Measurements from ENCODE around the gene COL13A1. TPM values are rescaled to one million over a fixed set of nuclear protein-coding genes. Genes with fewer than 3 reads are reported as not detected.

The COL13A1 gene
- total and polyA plus RNA-seq, 4 donors = 0.17 to 0.47 (median 0.18) TPM

DNA sequence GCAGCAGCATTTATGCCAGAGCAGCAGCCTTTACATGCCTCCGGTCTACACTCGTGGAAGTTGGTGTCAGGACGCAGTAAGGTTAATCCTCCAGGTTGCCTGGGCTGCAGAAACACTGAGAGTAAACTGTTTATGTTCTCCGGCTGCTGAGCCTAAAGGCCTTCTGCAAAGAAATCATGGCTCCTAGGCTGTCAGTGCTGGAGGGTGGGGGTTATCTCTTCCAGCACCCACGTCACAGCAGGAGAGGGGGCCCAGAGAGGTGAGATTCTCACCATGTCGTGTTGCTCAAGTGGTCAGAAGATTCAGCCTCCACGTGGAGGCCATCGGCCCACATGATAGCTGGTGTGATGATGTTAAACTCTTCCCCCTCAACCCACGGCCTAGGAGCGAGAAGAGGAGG lies 41.2 kb downstream of the COL13A1 start:
- no peak for DNase-seq (ENCODE audit: low spot score)
- Histone ChIP-seq H3K9me3 (ENCODE audit: control insufficient read depth in 4 of 4, low read length in 3 of 4) (no peaks in the 10 kb centered on the region), H3K9ac (ENCODE audit: low read depth in 1 of 2, low read length in 2 of 2) (no peak overlapping the region), H3K27ac (ENCODE audit: low read depth in 1 of 2, low read length in 2 of 2) (no peak overlapping the region), H3K27me3 (ENCODE audit: control insufficient read depth in 4 of 4, insufficient read depth in 4 of 4, low read length in 3 of 4) (peaks cover 0 to 3% (median 0%) of the 10 kb centered on the region in 4 donors), H3K36me3 (ENCODE audit: control insufficient read depth in 4 of 4, insufficient read depth in 3 of 4, low read depth in 1 of 4, low read length in 3 of 4) (no peaks in the 10 kb centered on the region), H3K4me1 (ENCODE audit: control insufficient read depth in 4 of 4, insufficient read depth in 4 of 4, low read length in 3 of 4) (peaks cover 0 to 1% (median 0%) of the 10 kb centered on the region in 4 donors), H3K4me3 (ENCODE audit: low read depth in 1 of 3, low read length in 3 of 3) (no peak overlapping the region)
- TF ChIP-seq, protein P1, sequence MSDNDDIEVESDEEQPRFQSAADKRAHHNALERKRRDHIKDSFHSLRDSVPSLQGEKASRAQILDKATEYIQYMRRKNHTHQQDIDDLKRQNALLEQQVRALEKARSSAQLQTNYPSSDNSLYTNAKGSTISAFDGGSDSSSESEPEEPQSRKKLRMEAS (IDR thresholded peaks at IDR 0.05) = no peak
- TF ChIP-seq TAF1 (conservative IDR thresholded peaks at IDR 0.05) (no peak), RAD21 (IDR thresholded peaks at IDR 0.05) (no peak), YY1 (IDR thresholded peaks at IDR 0.05) (no peak), HNF4G (IDR thresholded peaks at IDR 0.05) (no peak), JUND (IDR thresholded peaks at IDR 0.05) (no peak), EGR1 (IDR thresholded peaks at IDR 0.05; ENCODE audit: low read depth in 2 of 2) (no peak), SP1 (IDR thresholded peaks at IDR 0.05) (no peak), FOXA1 (IDR thresholded peaks at IDR 0.05) (no peak), ATF3 (IDR thresholded peaks at IDR 0.05) (no peak), GABPA (IDR thresholded peaks at IDR 0.05 in 1 of 2, conservative IDR thresholded peaks at IDR 0.05 in 1 of 2) (no peak), FOXA2 (IDR thresholded peaks at IDR 0.05) (no peak), CTCF (IDR thresholded peaks at IDR 0.05; ENCODE audit: low read depth, low read length, missing input control) (no peak), RXRA (IDR thresholded peaks at IDR 0.05) (no peak), NR2F2 (IDR thresholded peaks at IDR 0.05) (no peak)
- TF ChIP-seq, protein P2, sequence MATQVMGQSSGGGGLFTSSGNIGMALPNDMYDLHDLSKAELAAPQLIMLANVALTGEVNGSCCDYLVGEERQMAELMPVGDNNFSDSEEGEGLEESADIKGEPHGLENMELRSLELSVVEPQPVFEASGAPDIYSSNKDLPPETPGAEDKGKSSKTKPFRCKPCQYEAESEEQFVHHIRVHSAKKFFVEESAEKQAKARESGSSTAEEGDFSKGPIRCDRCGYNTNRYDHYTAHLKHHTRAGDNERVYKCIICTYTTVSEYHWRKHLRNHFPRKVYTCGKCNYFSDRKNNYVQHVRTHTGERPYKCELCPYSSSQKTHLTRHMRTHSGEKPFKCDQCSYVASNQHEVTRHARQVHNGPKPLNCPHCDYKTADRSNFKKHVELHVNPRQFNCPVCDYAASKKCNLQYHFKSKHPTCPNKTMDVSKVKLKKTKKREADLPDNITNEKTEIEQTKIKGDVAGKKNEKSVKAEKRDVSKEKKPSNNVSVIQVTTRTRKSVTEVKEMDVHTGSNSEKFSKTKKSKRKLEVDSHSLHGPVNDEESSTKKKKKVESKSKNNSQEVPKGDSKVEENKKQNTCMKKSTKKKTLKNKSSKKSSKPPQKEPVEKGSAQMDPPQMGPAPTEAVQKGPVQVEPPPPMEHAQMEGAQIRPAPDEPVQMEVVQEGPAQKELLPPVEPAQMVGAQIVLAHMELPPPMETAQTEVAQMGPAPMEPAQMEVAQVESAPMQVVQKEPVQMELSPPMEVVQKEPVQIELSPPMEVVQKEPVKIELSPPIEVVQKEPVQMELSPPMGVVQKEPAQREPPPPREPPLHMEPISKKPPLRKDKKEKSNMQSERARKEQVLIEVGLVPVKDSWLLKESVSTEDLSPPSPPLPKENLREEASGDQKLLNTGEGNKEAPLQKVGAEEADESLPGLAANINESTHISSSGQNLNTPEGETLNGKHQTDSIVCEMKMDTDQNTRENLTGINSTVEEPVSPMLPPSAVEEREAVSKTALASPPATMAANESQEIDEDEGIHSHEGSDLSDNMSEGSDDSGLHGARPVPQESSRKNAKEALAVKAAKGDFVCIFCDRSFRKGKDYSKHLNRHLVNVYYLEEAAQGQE (IDR thresholded peaks at IDR 0.05) = no peak
- TF ChIP-seq, protein P3, sequence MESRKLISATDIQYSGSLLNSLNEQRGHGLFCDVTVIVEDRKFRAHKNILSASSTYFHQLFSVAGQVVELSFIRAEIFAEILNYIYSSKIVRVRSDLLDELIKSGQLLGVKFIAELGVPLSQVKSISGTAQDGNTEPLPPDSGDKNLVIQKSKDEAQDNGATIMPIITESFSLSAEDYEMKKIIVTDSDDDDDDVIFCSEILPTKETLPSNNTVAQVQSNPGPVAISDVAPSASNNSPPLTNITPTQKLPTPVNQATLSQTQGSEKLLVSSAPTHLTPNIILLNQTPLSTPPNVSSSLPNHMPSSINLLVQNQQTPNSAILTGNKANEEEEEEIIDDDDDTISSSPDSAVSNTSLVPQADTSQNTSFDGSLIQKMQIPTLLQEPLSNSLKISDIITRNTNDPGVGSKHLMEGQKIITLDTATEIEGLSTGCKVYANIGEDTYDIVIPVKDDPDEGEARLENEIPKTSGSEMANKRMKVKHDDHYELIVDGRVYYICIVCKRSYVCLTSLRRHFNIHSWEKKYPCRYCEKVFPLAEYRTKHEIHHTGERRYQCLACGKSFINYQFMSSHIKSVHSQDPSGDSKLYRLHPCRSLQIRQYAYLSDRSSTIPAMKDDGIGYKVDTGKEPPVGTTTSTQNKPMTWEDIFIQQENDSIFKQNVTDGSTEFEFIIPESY (IDR thresholded peaks at IDR 0.05) = no peak
- 85% methylated on average over 10 of the region's 10 CpGs for WGBS
